Duodenal mucosa (tissue), 2 donors: ENCODE data around the gene NAALADL1.

Experiments used
- H3K27ac ChIP-seq: one replicate; pipeline ENCODE4 v1.7.0; 2013; ENCODE audit warnings: low read depth, low read length
- H3K27me3 ChIP-seq, 2 donors: one replicate each; pipeline ENCODE4 v1.7.0; 2013; ENCODE audit warnings: low read length in 2 of 2, control low read depth in 1 of 2; ENCODE audit not compliant: insufficient read depth in 2 of 2, control insufficient read depth in 1 of 2
- H3K36me3 ChIP-seq, 2 donors: one replicate each; pipeline ENCODE4 v1.7.0; 2013; ENCODE audit warnings: low read length in 2 of 2, control low read depth in 1 of 2; ENCODE audit not compliant: insufficient read depth in 2 of 2, control insufficient read depth in 1 of 2
- H3K4me1 ChIP-seq, 2 donors: one replicate each; pipeline ENCODE4 v1.7.0; 2013; ENCODE audit warnings: low read length in 2 of 2, control low read depth in 1 of 2; ENCODE audit not compliant: insufficient read depth in 2 of 2, control insufficient read depth in 1 of 2
- H3K4me3 ChIP-seq, 2 donors: one replicate each; pipeline ENCODE4 v1.7.0; 2013; ENCODE audit warnings: low read length in 2 of 2, low read depth in 1 of 2
- H3K9ac ChIP-seq, 2 donors: one replicate each; pipeline ENCODE4 v1.7.0; 2013; ENCODE audit warnings: low read length in 2 of 2, low read depth in 1 of 2
- H3K9me3 ChIP-seq, 2 donors: one replicate each; pipeline ENCODE4 v1.7.0; 2013; ENCODE audit warnings: low read length in 2 of 2, control low read depth in 1 of 2; ENCODE audit not compliant: control insufficient read depth in 1 of 2

NAALADL1 gene

DNA sequence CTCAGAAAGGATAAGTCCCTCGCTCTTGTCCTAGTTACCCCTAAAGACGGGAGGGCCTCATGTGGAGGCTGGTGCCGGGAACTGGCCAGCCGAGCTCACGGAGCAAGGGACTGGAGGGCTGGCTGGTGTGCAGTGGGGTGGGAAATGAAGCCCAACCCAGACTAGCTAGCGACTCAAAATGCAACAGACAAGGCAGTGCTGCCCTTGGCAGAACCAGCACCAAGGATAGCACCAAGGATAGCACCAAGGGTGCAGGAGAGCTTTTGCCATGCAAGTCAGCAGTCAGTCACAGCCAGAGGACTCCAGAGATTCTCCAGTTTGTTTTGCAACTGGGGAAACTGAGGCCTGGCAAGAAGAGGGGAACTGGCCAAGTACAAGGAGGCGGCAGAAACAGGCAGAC lies 55.1 kb downstream of the NAALADL1 start:
- H3K36me3 ChIP-seq: no peaks in the 10 kb centered on the region
- H3K9ac ChIP-seq: no peak overlapping the region
- H3K4me3 ChIP-seq: no peak overlapping the region
- peaks cover 13 to 16% of the 10 kb centered on the region in 2 donors for H3K4me1 ChIP-seq
- no peaks in the 10 kb centered on the region for H3K9me3 ChIP-seq
- H3K27me3 ChIP-seq: no peaks in the 10 kb centered on the region
- H3K27ac ChIP-seq: no peak overlapping the region

DNA sequence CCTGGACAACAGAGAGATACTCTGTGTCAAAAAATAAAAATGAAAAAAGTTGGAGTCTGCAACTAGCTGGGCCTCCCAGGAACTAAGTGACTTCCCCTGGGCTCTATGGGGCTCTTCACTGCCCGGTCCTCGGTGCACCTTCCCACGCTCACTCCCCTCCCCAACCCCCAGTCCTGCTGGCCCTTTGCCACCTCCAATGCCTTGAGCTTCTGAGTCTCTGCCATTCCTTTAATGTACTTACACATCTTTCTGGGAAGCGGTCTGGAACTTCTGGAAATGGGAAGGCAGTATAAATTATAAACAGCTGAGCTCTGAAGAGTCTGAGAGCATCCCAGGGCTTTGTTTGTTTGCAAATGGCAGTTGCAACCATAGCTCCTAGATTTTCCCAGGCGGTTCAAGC lies 55.6 kb downstream of the NAALADL1 start:
- Histone ChIP-seq H3K4me1 (peaks cover 17% of the 10 kb centered on the region in 2 donors), H3K27me3 (no peaks in the 10 kb centered on the region), H3K36me3 (no peaks in the 10 kb centered on the region), H3K9ac (no peak overlapping the region), H3K27ac (no peak overlapping the region), H3K9me3 (no peaks in the 10 kb centered on the region), H3K4me3 (no peak overlapping the region)

DNA sequence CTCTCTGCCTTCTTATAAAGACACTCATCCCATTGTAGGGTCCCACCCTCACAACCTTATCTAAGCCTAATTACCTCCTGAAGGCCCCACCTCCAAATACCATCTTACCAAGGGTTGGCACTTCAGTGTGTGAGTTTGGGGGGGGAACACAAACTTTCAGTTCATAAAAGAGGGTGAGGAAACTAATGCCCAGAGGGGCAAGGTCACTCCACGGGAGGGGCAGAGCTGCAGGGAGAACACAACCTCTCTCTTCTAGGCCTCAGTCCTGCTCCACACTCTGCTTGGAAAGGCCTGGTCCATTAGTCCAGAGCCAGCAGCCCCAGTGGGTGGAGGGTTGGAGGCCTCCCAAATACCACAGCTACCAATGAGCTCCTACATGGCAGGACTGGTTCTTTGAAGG lies 58.9 kb downstream of the NAALADL1 start:
- H3K9ac ChIP-seq: peak overlapping the region in 1 of 2 donors; percentile 60
- peak overlapping the region; percentile 47 for H3K27ac ChIP-seq
- peak overlapping the region in 1 of 2 donors; percentile 18 for H3K4me3 ChIP-seq
- no peaks in the 10 kb centered on the region for H3K27me3 ChIP-seq
- H3K9me3 ChIP-seq: no peaks in the 10 kb centered on the region
- H3K4me1 ChIP-seq: peaks cover 33 to 40% of the 10 kb centered on the region in 2 donors
- H3K36me3 ChIP-seq: no peaks in the 10 kb centered on the region

DNA sequence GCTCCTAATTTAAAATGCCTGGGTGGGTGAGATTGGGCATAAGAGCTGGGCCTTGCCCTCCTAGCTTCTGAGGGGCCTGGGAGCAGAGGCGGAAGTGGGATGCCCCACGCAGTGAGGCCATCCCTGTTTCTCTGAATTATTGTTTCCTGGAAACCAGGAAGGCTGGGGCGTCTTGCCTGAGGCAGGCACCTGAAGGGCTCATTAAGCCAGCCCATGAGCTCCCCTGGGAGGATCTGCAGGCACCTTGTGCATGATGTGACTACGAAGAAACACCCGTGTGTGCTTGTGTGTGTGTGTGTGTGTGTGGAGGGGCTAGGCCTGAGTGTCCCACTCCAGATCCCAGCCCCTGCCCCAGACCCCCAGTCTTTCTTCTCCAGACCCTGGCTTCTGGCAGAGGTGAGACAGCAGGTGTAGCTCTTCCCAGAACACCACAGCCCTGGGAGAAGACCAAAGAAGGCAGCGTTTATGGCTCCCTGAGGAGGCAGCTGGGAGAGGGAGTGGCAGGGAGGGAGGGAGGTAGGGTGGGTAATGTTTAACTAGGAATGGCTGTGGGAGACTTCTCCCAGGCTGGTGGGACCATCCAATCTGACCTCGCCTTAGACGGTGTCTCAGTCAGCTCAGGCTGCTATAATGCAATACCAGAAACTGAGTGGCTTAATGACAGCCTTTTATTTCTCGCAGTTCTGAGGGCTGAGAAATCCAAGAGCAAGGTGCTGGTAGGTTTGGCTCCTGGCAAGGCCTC lies 59.5 kb downstream of the NAALADL1 start:
- Histone ChIP-seq H3K27ac (peak overlapping the region; percentile 88), H3K9ac (peak overlapping the region; percentile 58 to 60), H3K4me3 (peak overlapping the region; percentile 14 to 53), H3K4me1 (peaks cover 33 to 40% of the 10 kb centered on the region in 2 donors), H3K27me3 (no peaks in the 10 kb centered on the region), H3K9me3 (no peaks in the 10 kb centered on the region), H3K36me3 (peaks cover 0 to 3% of the 10 kb centered on the region in 2 donors)

DNA sequence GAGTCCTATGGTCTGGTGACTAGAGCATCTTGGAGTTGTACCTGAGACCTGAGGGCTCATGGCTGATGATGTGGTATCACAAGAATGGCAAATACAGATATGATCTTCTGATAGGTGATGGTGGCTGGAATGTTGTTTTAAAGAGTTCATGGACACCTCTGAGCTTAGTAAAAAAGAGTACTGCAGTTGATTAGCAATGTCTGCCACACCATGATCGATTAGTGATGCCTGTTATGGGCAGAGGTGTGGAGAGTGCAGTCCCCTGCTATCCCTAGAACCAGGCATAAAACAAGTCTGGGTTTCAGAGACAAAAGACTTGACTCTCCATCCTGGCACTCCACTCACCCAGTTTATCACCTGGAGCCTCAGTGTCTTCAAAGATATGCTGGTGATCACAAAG lies 60.2 kb downstream of the NAALADL1 start:
- H3K9me3 ChIP-seq: no peaks in the 10 kb centered on the region
- peaks cover 3% of the 10 kb centered on the region in 2 donors for H3K36me3 ChIP-seq
- peak overlapping the region; percentile 58 to 60 for H3K9ac ChIP-seq
- H3K4me1 ChIP-seq: peaks cover 33 to 40% of the 10 kb centered on the region in 2 donors
- no peaks in the 10 kb centered on the region for H3K27me3 ChIP-seq
- H3K4me3 ChIP-seq: peak overlapping the region; percentile 14 to 26
- peak overlapping the region; percentile 88 for H3K27ac ChIP-seq

DNA sequence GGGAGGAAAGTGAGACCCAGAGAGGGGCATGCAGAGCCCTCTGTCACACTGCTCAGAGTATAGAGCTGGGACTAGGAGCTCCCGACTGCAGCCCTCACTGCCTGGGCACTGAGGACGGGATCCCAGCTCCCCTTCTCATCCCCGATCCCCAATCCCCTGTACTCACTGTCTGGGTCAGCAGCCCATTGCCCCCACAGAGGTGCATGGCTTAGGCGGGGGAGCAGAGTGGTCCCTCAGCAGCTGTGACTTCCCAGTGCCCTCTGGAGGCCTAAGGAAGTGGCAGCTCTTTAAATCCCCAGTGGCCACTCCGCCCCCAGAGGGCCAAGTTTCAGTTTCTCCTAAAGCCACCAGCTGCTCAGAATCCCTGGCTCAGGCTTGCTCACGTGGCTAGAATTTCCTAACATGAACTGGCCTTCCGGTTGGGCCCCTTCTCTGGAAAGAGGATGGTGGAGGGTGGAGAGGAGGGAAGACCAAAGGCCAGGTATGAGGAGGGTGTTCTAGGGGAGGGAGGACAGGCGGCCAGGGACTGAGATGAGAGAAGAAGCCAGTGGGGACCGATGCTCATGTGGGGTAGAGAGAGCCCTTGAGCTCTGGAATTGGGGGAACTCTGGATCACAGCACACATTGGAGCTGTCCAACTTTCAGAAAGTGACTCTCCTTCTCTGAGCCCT lies 61.5 kb downstream of the NAALADL1 start, which contains the start of gene BATF2:
BATF2 (minus strand) TSS at position 262 of the 671 bp plus-strand sequence; CDS start at position 205, 57 bp downstream.
- Histone ChIP-seq H3K27ac (peak within 1 kb of the TSS; percentile 49), H3K9me3 (no peaks in the 10 kb centered on the region), H3K4me1 (peaks cover 33 to 37% of the 10 kb centered on the region in 2 donors), H3K9ac (peak within 1 kb of the TSS; percentile 85 to 86), H3K27me3 (no peaks in the 10 kb centered on the region), H3K4me3 (peak within 1 kb of the TSS; percentile 80 to 89), H3K36me3 (peaks cover 3% of the 10 kb centered on the region in 2 donors)

DNA sequence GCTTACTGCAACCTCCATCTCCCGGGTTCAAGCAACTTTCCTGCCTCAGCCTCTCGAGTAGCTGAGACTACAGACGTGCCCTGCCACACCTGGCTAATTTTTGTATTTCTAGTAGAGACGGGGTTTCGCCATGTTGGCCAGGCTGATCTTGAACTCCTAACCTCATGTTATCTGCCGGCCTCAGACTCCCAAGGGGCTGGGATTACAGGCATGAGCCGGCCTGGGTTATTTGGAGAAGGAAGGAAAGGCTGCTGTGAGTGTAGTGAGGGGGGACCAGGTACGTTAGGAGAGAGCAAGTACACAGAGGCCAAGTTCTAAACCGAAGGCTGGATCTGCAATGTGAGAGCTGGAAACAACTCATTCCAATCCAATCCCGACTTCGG lies 62.0 kb downstream of the NAALADL1 start:
- Histone ChIP-seq H3K36me3 (peaks cover 3% of the 10 kb centered on the region in 2 donors), H3K9me3 (no peaks in the 10 kb centered on the region), H3K27me3 (no peaks in the 10 kb centered on the region), H3K4me3 (peak overlapping the region; percentile 80 to 89), H3K9ac (peak overlapping the region; percentile 85 to 86), H3K4me1 (peaks cover 33 to 37% of the 10 kb centered on the region in 2 donors), H3K27ac (peak overlapping the region; percentile 49)
